ENCODE measurements around the gene H1-8.
A peak's percentile ranks its signal among the peaks of the same experiment; 100 is the strongest.
"Not testable (repeated sequence)": the region's sequence is repeated elsewhere in the genome, so short reads cannot be mapped to it uniquely, and the experiment has no call there.

H1-8 gene

DNA sequence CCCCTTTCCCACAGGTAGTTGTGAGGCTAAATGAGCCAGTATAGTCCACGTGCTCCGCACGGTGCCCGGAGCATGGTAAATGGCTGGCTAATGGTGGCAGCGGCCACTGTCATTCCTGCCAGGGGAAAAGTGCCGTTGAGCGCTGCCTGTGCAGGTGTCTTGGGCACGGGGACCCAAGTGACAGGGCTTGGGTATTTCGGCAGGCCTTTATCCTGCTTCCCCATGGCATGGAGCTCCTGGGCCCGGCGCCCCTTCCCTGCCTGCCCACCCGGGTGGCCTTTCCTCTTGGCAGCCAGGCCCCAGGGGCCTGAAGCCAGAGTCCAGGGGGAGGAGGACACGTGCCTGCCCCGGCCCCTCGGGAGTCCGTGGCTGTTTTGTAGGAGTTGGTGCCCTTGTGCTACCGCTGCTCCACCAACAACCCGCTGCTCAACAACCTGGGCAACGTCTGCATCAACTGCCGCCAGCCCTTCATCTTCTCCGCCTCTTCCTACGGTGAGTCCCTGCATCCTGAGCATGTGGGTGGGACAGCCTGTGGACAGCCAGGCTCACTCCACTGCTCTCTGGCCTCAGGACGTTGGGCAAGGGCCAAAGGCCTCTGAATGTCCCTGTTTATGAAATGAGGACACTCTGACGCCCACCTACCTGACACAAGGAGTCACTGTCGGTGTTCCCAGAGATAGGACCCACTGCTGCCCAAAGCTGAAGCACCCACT is 27.7 kb upstream of the H1-8 start:
- not testable (repeated sequence) for DNase-seq (ENCODE audit: low read depth in 2 of 2)

DNA sequence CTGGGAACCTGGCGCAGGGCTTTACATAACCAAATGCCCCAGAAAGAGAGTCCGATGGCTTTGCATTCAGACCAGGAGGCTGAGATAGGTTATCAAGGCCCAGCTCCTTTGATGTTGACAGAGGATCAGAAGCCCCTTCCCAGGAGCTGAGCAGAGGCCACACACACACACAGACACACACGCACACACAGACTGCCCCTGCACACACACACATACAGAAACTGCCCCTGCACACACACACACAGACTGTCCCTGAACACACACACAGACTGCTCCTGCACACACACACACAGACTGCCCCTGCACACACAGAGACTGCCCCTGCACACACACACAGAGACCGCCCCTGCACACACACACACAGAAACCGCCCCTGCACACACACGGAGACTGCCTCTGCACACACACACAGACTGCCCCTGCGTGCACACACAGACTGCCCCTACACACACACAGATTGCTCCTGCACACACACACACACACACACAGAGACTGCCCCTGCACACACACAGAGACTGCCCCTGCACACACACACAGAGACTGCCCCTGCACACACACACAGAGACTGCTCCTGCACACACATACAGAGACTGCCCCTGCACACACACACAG is 27.0 kb upstream of the H1-8 start:
- DNase-seq (ENCODE audit: low read depth in 2 of 2), result not testable (repeated sequence)

GRCh38 chr3:129517516-129517915 is 25.5 kb upstream of the H1-8 start:
- no peak for DNase-seq (ENCODE audit: low read depth in 2 of 2)

DNA sequence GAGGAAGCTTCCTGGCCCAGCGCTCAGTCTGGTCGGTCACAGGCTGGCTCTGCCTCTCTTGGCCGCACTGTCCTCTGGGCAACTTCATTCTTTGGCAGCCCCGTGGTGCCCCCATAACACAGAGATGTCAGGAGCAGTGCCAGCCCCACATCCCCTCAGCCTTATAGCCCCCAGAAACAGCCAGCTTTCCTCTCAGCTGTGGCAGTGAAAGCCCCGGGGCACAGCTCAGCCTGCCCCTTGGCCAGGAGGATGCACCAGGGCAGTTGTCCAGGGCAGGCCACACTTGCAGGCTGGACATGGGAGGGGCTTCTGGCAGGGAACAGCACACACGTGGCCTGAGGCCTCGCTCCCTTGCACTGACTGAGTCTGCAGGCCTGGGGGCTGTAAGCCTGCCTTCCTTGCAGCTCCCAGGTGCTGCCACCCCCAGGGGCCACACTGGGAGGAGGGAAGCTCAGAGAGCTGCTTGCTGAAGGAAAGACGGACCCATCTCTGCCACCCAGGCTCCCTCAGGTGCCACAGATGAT is 24.9 kb upstream of the H1-8 start:
- DNase-seq (ENCODE audit: low read depth in 2 of 2), result no peak

DNA sequence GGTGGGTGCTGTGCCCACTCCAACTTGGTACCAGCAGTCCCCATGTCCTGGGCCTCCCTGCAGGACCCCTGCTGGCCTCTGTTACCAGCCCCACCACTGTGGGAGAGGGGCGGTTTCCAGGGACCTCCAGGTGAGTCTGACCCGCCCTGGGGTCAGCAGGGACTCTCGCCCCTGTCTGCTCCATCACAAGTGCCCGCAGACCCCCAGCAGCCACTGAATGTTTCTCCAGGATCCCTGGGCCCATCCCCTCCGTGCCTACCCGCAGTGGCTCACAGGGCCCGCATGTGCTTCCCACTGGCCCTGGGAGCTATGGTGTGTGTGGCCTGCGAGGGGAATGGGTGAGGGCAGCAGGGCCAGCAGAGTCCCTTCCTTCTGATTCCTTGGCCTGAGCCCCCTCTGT is 24.4 kb upstream of the H1-8 start:
- no peak for DNase-seq (ENCODE audit: low read depth in 2 of 2)

- no peak for DNase-seq (ENCODE audit: low read depth in 2 of 2)
Measured at GRCh38 chr3:129519449-129519848, 23.5 kb upstream of the H1-8 start.

DNA sequence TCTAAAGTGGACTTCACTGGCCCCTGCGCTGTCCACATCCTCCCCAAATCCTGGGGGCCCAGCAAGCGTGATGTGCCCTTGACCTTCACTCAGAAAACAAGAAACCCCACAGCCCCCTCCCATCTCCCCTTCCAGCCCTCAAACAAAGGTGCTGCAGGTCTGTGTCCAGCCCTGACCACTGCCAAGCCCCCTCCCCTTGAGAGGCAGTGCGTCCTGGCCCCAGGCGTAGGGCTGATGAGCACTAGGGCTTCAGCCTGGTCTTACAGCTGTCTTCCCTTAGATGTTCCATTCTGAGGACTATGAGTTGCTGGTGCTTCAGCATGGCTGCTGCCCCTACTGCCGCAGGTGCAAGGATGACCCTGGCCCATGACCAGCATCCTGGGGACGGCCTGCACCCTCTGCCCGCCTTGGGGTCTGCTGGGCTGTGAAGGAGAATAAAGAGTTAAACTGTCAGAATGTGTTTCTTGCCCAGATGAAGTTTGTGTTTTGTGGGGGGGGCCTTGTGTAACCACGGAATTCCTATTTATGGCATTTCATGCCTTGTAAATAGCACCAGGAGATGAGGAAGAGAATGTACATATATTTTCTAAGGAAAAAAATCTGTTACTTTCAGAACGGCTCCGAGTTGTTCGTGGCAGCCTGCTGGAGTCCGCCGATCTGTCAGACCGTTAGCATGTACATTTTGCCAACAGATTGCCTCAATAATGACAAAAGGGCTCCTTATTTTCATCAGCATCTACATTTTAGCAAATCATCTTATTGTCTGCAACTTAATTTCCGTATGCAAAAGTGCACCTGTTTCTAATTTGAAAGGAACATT is 22.9 kb upstream of the H1-8 start:
- no peak for DNase-seq (ENCODE audit: low read depth in 2 of 2)

- DNase-seq (ENCODE audit: low read depth in 2 of 2), result no peak
Measured at GRCh38 chr3:129520960-129521359, 22.0 kb upstream of the H1-8 start.

DNA sequence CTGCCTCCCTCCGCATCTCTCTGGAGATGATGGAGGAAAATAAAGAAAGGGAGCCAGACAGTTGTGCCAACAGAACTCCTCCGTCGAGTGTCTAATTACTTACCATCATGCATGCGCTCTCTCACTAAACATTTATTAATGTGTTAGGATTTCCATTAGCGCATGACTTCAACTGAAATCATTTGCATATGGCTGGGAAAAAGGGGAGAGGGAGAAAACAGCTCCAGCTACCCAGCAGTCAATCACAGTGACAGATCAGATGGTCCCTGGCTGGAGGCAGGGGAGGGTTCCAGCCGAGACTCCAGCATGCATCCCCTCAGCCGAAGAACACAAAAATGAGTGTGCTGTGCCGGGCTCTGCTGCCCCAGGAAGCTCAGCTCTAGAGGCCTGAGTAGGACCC is 21.4 kb upstream of the H1-8 start:
- no peak for DNase-seq (ENCODE audit: low read depth in 2 of 2)

GRCh38 chr3:129522953-129523352 is 20.0 kb upstream of the H1-8 start:
- DNase-seq (ENCODE audit: low read depth in 2 of 2), result no peak

GRCh38 chr3:129524081-129524480 is 18.9 kb upstream of the H1-8 start:
- DNase-seq (ENCODE audit: low read depth in 2 of 2), result no peak

DNA sequence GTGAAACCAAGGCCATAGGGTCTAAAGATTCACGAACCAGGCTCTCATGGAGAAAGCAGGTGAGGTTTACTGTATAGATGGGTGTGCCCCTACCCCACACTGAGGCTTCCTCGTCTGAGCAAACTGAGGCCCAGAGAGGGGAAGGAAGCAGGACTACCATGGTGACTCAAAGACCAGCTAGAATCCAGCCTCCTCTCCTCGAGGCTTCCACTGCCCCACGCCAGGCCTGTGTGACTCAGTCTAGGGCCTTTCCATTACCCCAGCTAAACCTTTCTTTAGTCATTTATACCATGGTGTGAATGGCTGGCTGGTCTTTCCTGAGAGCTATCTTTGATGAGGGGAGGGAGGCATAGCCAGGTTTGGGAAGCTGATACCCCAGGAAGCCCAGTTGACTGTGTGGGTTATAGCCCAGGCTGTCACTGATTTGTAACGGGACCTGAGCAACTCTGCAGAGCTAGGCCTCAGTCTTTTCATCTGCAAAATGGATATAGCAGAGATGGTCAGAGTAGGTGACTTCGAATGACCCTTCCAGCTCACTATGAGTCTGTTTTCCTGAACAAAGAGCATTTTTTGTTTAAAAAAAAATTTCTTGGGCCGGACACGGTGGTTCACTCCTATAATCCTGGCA is 17.5 kb upstream of the H1-8 start:
- no peak for DNase-seq (ENCODE audit: low read depth in 2 of 2)

- no peak for DNase-seq (ENCODE audit: low read depth in 2 of 2)
Measured at GRCh38 chr3:129526121-129526900, 16.7 kb upstream of the H1-8 start.

- DNase-seq (ENCODE audit: low read depth in 2 of 2), result no peak
Measured at GRCh38 chr3:129527262-129527661, 15.7 kb upstream of the H1-8 start.

DNA sequence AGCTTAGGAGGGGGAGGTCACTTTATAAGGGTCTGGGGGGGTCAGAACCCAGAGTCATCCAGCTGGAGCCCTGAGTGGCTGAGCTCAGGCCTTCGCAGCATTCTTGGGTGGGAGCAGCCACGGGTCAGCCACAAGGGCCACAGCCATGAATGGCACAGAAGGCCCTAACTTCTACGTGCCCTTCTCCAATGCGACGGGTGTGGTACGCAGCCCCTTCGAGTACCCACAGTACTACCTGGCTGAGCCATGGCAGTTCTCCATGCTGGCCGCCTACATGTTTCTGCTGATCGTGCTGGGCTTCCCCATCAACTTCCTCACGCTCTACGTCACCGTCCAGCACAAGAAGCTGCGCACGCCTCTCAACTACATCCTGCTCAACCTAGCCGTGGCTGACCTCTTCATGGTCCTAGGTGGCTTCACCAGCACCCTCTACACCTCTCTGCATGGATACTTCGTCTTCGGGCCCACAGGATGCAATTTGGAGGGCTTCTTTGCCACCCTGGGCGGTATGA is 14.3 kb upstream of the H1-8 start, which contains the start of gene RHO:
TSS of gene RHO (plus strand) at position 51 of the 512 bp plus-strand sequence. CDS start at position 146, 95 bp downstream.
- no peak for DNase-seq (ENCODE audit: low read depth in 2 of 2)

- DNase-seq (ENCODE audit: low read depth in 2 of 2), result no peak
Measured at GRCh38 chr3:129529436-129530210, 13.4 kb upstream of the H1-8 start.

GRCh38 chr3:129530251-129530791 is 12.7 kb upstream of the H1-8 start:
- peak; percentile 69 to 74 for DNase-seq (ENCODE audit: low read depth in 2 of 2)

DNA sequence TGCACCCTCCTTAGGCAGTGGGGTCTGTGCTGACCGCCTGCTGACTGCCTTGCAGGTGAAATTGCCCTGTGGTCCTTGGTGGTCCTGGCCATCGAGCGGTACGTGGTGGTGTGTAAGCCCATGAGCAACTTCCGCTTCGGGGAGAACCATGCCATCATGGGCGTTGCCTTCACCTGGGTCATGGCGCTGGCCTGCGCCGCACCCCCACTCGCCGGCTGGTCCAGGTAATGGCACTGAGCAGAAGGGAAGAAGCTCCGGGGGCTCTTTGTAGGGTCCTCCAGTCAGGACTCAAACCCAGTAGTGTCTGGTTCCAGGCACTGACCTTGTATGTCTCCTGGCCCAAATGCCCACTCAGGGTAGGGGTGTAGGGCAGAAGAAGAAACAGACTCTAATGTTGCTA is 12.2 kb upstream of the H1-8 start:
- DNase-seq (ENCODE audit: low read depth in 2 of 2), result no peak

DNA sequence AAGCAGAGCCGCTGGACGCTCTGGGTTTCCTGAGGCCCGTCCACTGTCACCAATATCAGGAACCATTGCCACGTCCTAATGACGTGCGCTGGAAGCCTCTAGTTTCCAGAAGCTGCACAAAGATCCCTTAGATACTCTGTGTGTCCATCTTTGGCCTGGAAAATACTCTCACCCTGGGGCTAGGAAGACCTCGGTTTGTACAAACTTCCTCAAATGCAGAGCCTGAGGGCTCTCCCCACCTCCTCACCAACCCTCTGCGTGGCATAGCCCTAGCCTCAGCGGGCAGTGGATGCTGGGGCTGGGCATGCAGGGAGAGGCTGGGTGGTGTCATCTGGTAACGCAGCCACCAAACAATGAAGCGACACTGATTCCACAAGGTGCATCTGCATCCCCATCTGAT is 11.3 kb upstream of the H1-8 start:
- no peak for DNase-seq (ENCODE audit: low read depth in 2 of 2)

GRCh38 chr3:129532261-129532660 is 10.7 kb upstream of the H1-8 start:
- no peak for DNase-seq (ENCODE audit: low read depth in 2 of 2)
